HFFc6 (cell line): ENCODE results near the gene MAN2A2. TPM values are rescaled to one million over a fixed set of nuclear protein-coding genes. Genes with fewer than 3 reads are reported as not detected.

Experiments
- DNase-seq: peaks from one replicate; pipeline ENCODE4 v3.0.0-alpha.2; 2018
- H3K27ac Mint-ChIP-seq: 2 replicates; pipeline ENCODE4 v1.8.0; 2020; ENCODE audit warnings: mild to moderate bottlenecking, mixed read lengths
- H3K27me3 Mint-ChIP-seq: 2 replicates; pipeline ENCODE4 v1.8.0; 2021; ENCODE audit warnings: mild to moderate bottlenecking, moderate library complexity, mixed read lengths; ENCODE audit not compliant: insufficient read depth
- H3K36me3 Mint-ChIP-seq: 2 replicates; pipeline ENCODE4 v1.8.0; 2021; ENCODE audit warnings: low read depth, mixed read lengths
- H3K4me1 Mint-ChIP-seq: 2 replicates; pipeline ENCODE4 v1.8.0; 2020; ENCODE audit warnings: low read depth, mixed read lengths
- H3K4me3 Mint-ChIP-seq: 2 replicates; pipeline ENCODE4 v1.8.0; 2020; ENCODE audit warnings: mild to moderate bottlenecking, moderate library complexity, mixed read lengths
- H3K9me3 Mint-ChIP-seq: 2 replicates; pipeline ENCODE4 v1.8.0; 2020; ENCODE audit warnings: mild to moderate bottlenecking, mixed read lengths
- total RNA-seq, 6 experiments: library from RNA; stranded (reverse); fragmentation: NEBNext Ultra II Directional; extraction: Animal tissue kit (Norgen Biotek cat#: 25700); gene quantifications; 2 replicates in 1 of 6; 3 replicates in 5 of 6; pipeline ENCODE4 v1.2.3, GENCODE V29; 2021
- TF ChIP-seq, protein P1 (sequence below): fragments of 200-600 bp; sonication (generic); IDR thresholded peaks from 2 replicates; pipeline ENCODE4 v1.5.0; 2021; ENCODE audit warnings: antibody characterized with exemption, mild to moderate bottlenecking

The MAN2A2 gene
- total RNA-seq, 6 experiments from 2014 or later: 15.8 to 26.9 (median 23.4) TPM

DNA sequence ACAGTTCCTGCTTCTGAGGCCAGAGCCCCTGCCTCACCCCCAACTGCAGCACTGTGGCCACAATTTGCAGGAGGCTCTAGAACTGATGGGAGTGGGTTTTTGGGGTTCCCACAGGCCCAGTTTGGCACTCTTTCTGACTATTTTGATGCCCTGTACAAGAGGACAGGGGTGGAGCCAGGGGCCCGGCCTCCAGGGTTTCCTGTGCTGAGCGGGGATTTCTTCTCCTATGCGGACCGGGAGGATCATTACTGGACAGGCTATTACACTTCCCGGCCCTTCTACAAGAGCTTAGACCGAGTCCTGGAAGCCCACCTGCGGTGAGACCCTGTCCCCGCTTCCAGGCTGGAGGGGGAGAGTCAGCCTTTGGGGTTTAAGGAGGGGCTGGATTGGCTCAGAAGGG is 6.9 kb downstream of the MAN2A2 start:
- no peak overlapping the region for H3K4me3 Mint-ChIP-seq
- DNase-seq: no peak
- no peak overlapping the region for H3K27ac Mint-ChIP-seq
- no peaks in the 10 kb centered on the region for H3K27me3 Mint-ChIP-seq
- H3K4me1 Mint-ChIP-seq: no peaks in the 10 kb centered on the region
- TF ChIP-seq, protein P1, sequence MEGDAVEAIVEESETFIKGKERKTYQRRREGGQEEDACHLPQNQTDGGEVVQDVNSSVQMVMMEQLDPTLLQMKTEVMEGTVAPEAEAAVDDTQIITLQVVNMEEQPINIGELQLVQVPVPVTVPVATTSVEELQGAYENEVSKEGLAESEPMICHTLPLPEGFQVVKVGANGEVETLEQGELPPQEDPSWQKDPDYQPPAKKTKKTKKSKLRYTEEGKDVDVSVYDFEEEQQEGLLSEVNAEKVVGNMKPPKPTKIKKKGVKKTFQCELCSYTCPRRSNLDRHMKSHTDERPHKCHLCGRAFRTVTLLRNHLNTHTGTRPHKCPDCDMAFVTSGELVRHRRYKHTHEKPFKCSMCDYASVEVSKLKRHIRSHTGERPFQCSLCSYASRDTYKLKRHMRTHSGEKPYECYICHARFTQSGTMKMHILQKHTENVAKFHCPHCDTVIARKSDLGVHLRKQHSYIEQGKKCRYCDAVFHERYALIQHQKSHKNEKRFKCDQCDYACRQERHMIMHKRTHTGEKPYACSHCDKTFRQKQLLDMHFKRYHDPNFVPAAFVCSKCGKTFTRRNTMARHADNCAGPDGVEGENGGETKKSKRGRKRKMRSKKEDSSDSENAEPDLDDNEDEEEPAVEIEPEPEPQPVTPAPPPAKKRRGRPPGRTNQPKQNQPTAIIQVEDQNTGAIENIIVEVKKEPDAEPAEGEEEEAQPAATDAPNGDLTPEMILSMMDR: no peak
- peaks cover 13% of the 10 kb centered on the region for H3K36me3 Mint-ChIP-seq
- no peaks in the 10 kb centered on the region for H3K9me3 Mint-ChIP-seq

DNA sequence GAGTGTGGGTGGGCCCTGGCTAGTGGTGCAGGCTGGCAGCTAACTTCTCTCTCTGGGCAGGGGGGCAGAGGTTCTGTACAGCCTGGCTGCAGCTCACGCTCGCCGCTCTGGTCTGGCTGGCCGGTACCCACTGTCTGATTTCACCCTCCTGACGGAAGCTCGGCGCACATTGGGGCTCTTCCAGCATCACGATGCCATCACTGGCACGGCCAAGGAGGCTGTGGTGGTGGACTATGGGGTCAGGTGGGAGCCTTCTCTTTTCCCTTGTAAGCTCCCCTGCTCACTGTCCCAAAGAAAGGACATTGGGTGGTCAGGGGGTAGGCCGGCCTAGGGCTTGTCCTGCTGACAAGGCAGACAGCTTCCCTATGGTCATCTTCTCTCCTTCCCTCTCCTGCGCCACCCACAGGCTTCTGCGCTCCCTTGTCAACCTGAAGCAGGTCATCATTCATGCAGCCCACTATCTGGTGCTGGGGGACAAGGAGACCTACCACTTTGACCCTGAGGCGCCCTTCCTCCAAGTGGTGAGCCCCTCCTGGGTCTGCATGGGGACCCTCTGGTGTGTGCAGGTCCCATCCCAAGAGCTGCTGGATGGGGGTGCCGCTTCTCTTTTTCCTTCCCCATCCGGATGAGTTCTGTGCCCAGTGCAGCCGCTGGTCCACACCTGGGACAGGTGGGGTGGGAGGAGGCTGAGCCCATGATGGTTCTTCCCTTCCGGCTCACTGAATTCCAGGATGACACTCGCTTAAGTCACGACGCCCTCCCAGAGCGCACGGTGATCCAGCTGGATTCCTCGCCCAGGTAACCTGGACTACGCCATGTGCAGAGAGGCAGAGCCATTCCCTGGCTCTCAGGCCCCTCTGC is 7.6 kb downstream of the MAN2A2 start:
- H3K27ac Mint-ChIP-seq: no peak overlapping the region
- peaks cover 8% of the 10 kb centered on the region for H3K36me3 Mint-ChIP-seq
- H3K4me1 Mint-ChIP-seq: no peaks in the 10 kb centered on the region
- H3K4me3 Mint-ChIP-seq: no peak overlapping the region
- TF ChIP-seq, protein P1: no peak
- no peaks in the 10 kb centered on the region for H3K9me3 Mint-ChIP-seq
- DNase-seq: no peak
- no peaks in the 10 kb centered on the region for H3K27me3 Mint-ChIP-seq

DNA sequence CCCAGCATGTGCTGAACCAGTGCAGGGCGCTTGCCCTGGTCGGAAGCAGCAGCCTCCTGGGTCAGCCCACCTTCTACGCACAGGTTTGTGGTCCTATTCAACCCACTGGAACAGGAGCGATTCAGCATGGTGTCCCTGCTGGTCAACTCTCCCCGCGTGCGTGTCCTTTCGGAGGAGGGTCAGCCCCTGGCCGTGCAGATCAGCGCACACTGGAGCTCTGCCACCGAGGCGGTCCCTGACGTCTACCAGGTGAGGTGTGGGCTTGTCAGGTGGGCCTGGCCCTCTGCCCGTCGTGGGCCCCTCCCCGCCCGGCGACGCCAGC is 8.2 kb downstream of the MAN2A2 start:
- peaks cover 7% of the 10 kb centered on the region; the same call in 1 of the 2 replicates for H3K36me3 Mint-ChIP-seq
- H3K27ac Mint-ChIP-seq: no peak overlapping the region
- no peaks in the 10 kb centered on the region for H3K27me3 Mint-ChIP-seq
- no peaks in the 10 kb centered on the region for H3K4me1 Mint-ChIP-seq
- TF ChIP-seq, protein P1: no peak
- no peak for DNase-seq
- no peaks in the 10 kb centered on the region for H3K9me3 Mint-ChIP-seq
- no peak overlapping the region for H3K4me3 Mint-ChIP-seq

DNA sequence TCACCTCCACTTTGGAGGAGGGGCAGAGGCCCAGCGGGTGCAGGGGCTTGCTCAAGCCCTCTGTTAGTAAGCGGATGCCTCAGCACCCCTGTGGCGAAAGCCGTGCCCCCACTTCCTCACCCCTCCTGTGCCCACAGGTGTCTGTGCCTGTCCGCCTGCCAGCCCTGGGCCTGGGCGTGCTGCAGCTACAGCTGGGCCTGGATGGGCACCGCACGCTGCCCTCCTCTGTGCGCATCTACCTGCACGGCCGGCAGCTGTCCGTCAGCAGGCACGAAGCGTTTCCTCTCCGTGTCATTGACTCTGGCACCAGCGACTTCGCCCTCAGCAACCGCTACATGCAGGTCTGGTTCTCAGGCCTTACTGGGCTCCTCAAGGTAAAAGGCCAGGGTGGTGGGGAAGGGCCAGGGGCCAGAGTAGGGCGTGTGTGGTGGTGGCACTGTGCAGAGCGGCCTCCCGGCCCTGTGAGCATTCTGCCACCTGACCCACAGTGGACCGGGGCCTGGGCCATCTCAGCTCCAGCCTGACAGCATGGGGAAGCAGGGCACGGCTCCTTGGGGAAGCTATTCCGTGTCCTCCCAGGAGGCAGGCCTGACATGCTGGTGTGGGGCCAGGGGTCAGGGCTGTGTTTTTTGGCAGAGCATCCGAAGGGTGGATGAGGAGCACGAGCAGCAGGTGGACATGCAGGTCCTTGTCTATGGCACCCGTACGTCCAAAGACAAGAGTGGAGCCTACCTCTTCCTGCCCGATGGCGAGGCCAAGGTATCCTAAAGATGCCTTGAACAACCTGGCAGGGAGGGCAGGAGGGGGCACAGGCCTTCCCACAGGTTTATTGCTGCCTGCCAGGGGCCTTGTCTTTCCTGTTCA is 9.0 kb downstream of the MAN2A2 start:
- no peaks in the 10 kb centered on the region for H3K27me3 Mint-ChIP-seq
- H3K4me3 Mint-ChIP-seq: no peak overlapping the region
- H3K9me3 Mint-ChIP-seq: no peaks in the 10 kb centered on the region
- TF ChIP-seq, protein P1: no peak
- H3K27ac Mint-ChIP-seq: no peak overlapping the region
- no peak for DNase-seq
- no peaks in the 10 kb centered on the region for H3K4me1 Mint-ChIP-seq
- H3K36me3 Mint-ChIP-seq: peaks cover 7% of the 10 kb centered on the region; the same call in 1 of the 2 replicates

DNA sequence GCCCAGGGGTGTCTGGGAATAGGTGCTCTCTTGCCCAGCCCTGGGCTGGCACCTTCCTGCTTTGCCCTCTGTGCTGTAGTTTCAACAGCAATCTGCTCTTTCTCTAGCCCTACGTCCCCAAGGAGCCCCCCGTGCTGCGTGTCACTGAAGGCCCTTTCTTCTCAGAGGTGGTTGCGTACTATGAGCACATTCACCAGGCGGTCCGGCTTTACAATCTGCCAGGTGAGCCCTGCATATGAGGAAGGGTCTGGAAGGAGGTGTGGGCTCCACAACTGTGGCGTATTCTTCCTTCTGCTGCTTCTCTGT is 9.6 kb downstream of the MAN2A2 start:
- H3K9me3 Mint-ChIP-seq: no peaks in the 10 kb centered on the region

More for the DNA sequence above, 9.6 kb downstream of the MAN2A2 start:
- TF ChIP-seq, protein P1: no peak
- Mint-ChIP-seq H3K4me3 (no peak overlapping the region), H3K27ac (no peak overlapping the region), H3K4me1 (no peaks in the 10 kb centered on the region), H3K27me3 (no peaks in the 10 kb centered on the region), H3K36me3 (peaks cover 7% of the 10 kb centered on the region; the same call in 1 of the 2 replicates)
- DNase-seq: no peak
